ENCODE results near the gene GOSR1. TPM values are rescaled to one million over a fixed set of nuclear protein-coding genes. Genes with fewer than 3 reads are reported as not detected.
"Not testable (repeated sequence)": the region's sequence is repeated elsewhere in the genome, so short reads cannot be mapped to it uniquely, and the experiment has no call there.

GOSR1 gene
- total and polyA plus RNA-seq, 2 experiments from 2014 or later = 24.6 to 30.0 TPM

DNA sequence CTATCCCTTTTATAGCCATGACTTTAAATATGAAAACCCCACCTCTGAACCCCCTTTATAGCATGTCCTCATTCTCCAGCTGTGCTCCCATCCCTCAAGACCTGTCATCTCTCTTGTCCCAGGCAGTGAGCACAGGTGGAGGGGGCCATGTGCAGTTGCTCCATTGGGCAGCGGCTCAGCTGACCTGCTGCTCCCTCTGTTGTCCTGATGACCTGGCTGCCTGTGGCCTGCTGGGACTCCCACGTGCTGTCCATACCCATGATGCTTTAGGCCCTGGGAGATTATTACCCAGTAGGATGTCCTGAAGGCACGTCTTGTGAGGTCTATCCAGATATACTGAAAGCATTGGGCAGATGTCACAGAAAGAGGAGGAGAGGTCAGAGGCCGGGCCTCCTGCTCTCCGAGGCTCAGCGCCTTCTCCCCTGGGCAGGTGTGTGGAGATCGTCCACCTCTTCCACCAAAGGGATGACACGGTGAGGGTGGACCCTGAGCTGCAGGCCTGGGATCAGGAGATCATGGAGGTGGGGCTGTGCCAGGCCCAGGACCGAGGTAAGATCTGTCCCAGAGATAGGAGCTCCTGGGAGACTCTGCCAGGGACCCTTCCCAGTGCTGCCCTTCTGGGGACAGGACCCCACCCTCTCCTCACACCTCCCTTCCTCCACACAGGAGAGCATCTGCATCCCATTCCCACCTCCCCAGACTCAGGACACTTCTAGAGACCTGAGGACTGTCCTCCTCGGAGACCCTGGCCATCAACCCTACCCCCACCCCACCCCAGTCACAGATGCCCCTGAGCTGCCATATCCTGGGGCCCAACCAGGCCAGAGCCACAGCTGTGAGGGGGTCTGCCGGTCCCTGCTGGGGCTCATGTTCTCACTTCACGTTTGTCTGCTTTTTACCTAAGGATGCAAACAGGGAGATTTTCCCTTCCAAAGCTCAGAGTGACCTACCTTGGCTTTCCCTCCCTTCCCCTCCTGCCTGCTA lies 58.0 kb downstream of the GOSR1 start:
- no peaks in the 10 kb centered on the region for H3K9me3 ChIP-seq (ENCODE audit: low read depth)
- DNase-seq (ENCODE audit: low read depth in 1 of 2, low spot score in 1 of 2) = no peak
- H3K36me3 ChIP-seq = no peaks in the 10 kb centered on the region
- no peak overlapping the region for H3K4me3 ChIP-seq
- no peaks in the 10 kb centered on the region for H3K27me3 ChIP-seq
- TF ChIP-seq, protein P1, sequence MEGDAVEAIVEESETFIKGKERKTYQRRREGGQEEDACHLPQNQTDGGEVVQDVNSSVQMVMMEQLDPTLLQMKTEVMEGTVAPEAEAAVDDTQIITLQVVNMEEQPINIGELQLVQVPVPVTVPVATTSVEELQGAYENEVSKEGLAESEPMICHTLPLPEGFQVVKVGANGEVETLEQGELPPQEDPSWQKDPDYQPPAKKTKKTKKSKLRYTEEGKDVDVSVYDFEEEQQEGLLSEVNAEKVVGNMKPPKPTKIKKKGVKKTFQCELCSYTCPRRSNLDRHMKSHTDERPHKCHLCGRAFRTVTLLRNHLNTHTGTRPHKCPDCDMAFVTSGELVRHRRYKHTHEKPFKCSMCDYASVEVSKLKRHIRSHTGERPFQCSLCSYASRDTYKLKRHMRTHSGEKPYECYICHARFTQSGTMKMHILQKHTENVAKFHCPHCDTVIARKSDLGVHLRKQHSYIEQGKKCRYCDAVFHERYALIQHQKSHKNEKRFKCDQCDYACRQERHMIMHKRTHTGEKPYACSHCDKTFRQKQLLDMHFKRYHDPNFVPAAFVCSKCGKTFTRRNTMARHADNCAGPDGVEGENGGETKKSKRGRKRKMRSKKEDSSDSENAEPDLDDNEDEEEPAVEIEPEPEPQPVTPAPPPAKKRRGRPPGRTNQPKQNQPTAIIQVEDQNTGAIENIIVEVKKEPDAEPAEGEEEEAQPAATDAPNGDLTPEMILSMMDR (IDR thresholded peaks at IDR 0.05; ENCODE audit: low read depth, low read length) = no peak
- H3K4me1 ChIP-seq (ENCODE audit: low read depth) = peaks cover 8% of the 10 kb centered on the region
- H3K27ac ChIP-seq = no peak overlapping the region

DNA sequence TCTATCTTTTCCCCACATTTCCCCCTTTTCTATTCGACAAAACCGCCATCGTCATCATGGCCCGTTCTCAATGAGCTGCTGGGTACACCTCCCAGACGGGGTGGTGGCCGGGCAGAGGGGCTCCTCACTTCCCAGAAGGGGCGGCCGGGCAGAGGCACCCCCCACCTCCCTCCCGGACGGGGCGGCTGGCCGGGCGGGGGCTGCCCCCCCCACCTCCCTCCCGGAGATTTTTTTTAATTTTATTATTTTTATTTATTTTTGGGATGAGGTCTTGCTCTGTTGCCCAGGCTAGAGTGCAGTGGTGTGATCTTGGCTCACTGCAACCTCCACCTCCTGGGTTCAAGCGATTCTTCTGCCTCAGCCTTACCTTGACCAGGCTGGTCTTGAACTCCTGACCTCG lies 59.6 kb downstream of the GOSR1 start:
- not testable (repeated sequence) for H3K9me3 ChIP-seq (ENCODE audit: low read depth); H3K4me3 ChIP-seq; DNase-seq (ENCODE audit: low read depth in 1 of 2, low spot score in 1 of 2); H3K4me1 ChIP-seq (ENCODE audit: low read depth); H3K36me3 ChIP-seq; H3K27me3 ChIP-seq; H3K27ac ChIP-seq

DNA sequence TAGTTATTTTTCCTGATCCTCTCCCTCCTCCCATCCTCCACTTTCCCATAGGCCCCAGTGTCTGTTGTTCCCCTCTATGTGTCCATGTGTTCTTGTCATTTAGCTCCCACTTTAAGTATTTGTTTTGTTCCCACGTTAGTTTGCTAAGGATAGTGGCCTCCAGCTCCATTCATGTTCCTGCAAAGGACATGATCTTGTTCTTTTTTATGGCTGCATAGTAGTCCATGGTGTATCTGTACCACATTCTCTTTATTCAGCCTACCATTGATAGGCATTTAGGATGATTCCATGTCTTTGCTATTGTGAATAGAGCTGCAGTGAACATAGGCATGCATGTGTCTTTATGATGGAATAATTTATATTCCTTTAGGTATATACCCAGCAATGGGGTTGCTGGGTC lies 60.5 kb downstream of the GOSR1 start:
- not testable (repeated sequence) for H3K36me3 ChIP-seq

DNA sequence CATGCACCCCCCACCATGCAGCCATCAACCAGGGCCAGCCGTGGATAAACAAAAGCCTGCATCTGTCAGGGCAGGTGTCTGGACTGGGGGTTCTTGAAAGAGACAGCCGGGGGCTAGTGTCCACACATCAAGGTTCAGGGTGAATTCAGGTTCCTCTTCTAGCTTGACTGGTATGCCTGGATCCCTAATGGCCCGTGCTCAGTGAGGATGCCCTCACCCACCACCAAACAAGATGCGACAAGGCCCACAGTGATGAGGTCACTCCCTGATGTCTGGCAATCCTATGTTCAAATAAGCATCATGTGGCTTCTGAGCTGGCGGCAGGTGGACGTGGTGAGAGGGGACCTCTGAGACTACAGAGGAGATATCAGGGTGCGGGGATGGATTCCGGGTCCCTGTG lies 64.6 kb downstream of the GOSR1 start:
- no peaks in the 10 kb centered on the region for H3K27me3 ChIP-seq
- H3K36me3 ChIP-seq = no peaks in the 10 kb centered on the region
- H3K9me3 ChIP-seq (ENCODE audit: low read depth) = no peaks in the 10 kb centered on the region
- H3K4me3 ChIP-seq = no peak overlapping the region
- no peaks in the 10 kb centered on the region for H3K4me1 ChIP-seq (ENCODE audit: low read depth)
- no peak for DNase-seq (ENCODE audit: low read depth in 1 of 2, low spot score in 1 of 2)
- TF ChIP-seq, protein P1 (IDR thresholded peaks at IDR 0.05; ENCODE audit: low read depth, low read length) = no peak
- no peak overlapping the region for H3K27ac ChIP-seq

More for the DNA sequence above, 60.5 kb downstream of the GOSR1 start:
- not testable (repeated sequence) for H3K27me3 ChIP-seq; H3K9me3 ChIP-seq (ENCODE audit: low read depth); DNase-seq (ENCODE audit: low read depth in 1 of 2, low spot score in 1 of 2); H3K4me3 ChIP-seq; H3K27ac ChIP-seq; H3K4me1 ChIP-seq (ENCODE audit: low read depth)

DNA sequence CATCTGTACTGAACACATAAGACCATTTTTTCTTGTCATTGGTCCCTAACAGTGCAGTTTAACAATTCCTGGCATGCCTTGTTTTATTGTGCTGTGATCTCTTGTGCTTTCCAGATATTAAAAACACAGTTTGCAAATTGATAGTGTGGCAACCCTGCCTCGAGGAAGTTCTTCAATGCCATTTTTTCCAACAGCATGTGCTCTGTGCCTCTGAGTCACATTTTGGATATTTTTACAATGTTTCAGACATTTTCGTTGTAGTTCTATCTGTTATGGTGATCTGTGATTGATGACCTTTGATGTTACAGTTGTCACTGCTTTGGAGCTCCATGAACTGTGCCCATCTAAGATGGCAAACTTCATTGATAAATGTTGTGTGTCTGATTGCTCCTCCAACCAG lies 66.2 kb downstream of the GOSR1 start:
- Histone ChIP-seq H3K27ac (no peak overlapping the region), H3K9me3 (ENCODE audit: low read depth) (no peaks in the 10 kb centered on the region), H3K4me3 (no peak overlapping the region), H3K36me3 (no peaks in the 10 kb centered on the region), H3K4me1 (ENCODE audit: low read depth) (no peaks in the 10 kb centered on the region), H3K27me3 (no peaks in the 10 kb centered on the region)
- DNase-seq (ENCODE audit: low read depth in 1 of 2, low spot score in 1 of 2) = no peak
- TF ChIP-seq, protein P1 (IDR thresholded peaks at IDR 0.05; ENCODE audit: low read depth, low read length) = no peak

DNA sequence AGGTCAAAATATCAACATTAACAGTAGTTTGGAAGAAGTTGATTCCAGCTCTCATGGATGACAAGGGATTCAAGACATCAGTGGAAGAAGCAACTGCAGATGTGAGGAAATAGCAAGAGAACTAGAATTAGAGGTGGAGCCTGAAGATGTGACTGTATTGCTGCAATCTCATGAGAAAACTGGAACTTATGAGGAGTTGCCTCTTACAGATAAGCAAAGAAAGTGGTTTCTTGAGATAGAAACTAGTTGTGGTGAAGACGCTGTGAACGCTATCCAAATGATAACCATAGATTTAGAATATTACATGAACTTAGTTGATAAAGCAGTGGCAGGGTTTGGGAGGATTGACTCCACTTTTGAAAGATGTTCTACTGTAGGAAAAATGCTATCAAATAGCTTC lies 67.8 kb downstream of the GOSR1 start:
- H3K27me3 ChIP-seq = no peaks in the 10 kb centered on the region
- no peak overlapping the region for H3K27ac ChIP-seq
- H3K4me3 ChIP-seq = no peak overlapping the region
- H3K36me3 ChIP-seq = no peaks in the 10 kb centered on the region
- peak in 1 of 2 donors; percentile 22 for DNase-seq (ENCODE audit: low read depth in 1 of 2, low spot score in 1 of 2)
- TF ChIP-seq, protein P1 (IDR thresholded peaks at IDR 0.05; ENCODE audit: low read depth, low read length) = no peak
- H3K4me1 ChIP-seq (ENCODE audit: low read depth) = no peaks in the 10 kb centered on the region
- H3K9me3 ChIP-seq (ENCODE audit: low read depth) = no peaks in the 10 kb centered on the region

Data from cardiac muscle cell (in vitro differentiated cells and primary cell).